Mesothelial cell of epicardium (in vitro differentiated cells): ENCODE results near the gene CD8B2. TPM values are rescaled to one million over a fixed set of nuclear protein-coding genes. Genes with fewer than 3 reads are reported as not detected.

Experiments used
- DNase-seq, 2 experiments: peaks; one replicate each; pipeline ENCODE4 v3.0.0; 2021; ENCODE audit warnings: low spot score in 2 of 2; ENCODE audit not compliant: unreplicated experiment in 2 of 2
- H3K27ac Mint-ChIP-seq: 2 replicates; pipeline ENCODE4 v1.8.0; 2021; ENCODE audit warnings: mixed read lengths
- H3K27me3 Mint-ChIP-seq: 2 replicates; pipeline ENCODE4 v1.8.0; 2021; ENCODE audit warnings: low read depth, mixed read lengths
- H3K36me3 Mint-ChIP-seq: 2 replicates; pipeline ENCODE4 v1.8.0; 2021; ENCODE audit warnings: mixed read lengths
- H3K4me1 Mint-ChIP-seq: 2 replicates; pipeline ENCODE4 v1.8.0; 2021; ENCODE audit warnings: mixed read lengths
- H3K4me3 Mint-ChIP-seq: 2 replicates; pipeline ENCODE4 v1.8.0; 2021; ENCODE audit warnings: mild to moderate bottlenecking, moderate library complexity, mixed read lengths
- H3K9me3 Mint-ChIP-seq: 2 replicates; pipeline ENCODE4 v1.8.0; 2021; ENCODE audit warnings: mixed read lengths
- CTCF ChIP-seq: fragments of 200-600 bp; sonication (generic); IDR thresholded peaks from one replicate; pipeline ENCODE4 v1.5.0; 2021; ENCODE audit warnings: antibody characterized with exemption; ENCODE audit not compliant: unreplicated experiment
- total RNA-seq: library from RNA; stranded (reverse); gene quantifications from 3 replicates; pipeline ENCODE4 v1.2.1, GENCODE V29; 2021

CD8B2 gene
- total RNA-seq, 1 donor from 2014 or later: not detected

- no peak overlapping the region for H3K27ac Mint-ChIP-seq
- no peaks in the 10 kb centered on the region for H3K36me3 Mint-ChIP-seq
- no peak for DNase-seq
- no peak overlapping the region for H3K4me3 Mint-ChIP-seq
- TF ChIP-seq CTCF: no peak
- peaks cover 3% of the 10 kb centered on the region for H3K27me3 Mint-ChIP-seq
- no peaks in the 10 kb centered on the region for H3K4me1 Mint-ChIP-seq
- H3K9me3 Mint-ChIP-seq: no peaks in the 10 kb centered on the region
Observed at GRCh38 chr2:106537791-106538191, 50.6 kb downstream of the CD8B2 start.

DNA sequence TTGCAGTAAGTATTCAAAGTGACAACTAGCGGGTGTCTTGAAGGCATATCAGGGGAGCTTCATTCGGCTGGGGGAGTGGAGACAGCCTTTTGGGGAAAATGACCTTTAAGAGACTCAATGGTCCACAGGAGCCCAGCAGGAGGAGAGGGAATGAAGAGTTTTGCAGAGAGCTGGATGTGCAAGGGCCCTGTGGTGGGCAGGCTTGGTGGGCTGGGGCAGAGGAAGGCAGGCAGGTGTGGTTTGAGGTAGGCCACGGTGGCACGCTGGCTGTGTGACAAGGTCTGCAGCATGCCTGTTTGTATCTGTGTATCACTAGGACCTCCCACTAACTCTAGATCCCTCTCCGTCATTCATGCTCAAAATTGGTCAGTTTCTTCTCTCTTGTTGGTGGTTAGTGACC lies 53.7 kb downstream of the CD8B2 start:
- TF ChIP-seq CTCF: no peak
- DNase-seq: no peak
- H3K27ac Mint-ChIP-seq: no peak overlapping the region
- H3K9me3 Mint-ChIP-seq: no peaks in the 10 kb centered on the region
- H3K36me3 Mint-ChIP-seq: no peaks in the 10 kb centered on the region
- no peak overlapping the region for H3K4me3 Mint-ChIP-seq
- H3K4me1 Mint-ChIP-seq: peaks cover 2% of the 10 kb centered on the region
- H3K27me3 Mint-ChIP-seq: peaks cover 4% of the 10 kb centered on the region

DNA sequence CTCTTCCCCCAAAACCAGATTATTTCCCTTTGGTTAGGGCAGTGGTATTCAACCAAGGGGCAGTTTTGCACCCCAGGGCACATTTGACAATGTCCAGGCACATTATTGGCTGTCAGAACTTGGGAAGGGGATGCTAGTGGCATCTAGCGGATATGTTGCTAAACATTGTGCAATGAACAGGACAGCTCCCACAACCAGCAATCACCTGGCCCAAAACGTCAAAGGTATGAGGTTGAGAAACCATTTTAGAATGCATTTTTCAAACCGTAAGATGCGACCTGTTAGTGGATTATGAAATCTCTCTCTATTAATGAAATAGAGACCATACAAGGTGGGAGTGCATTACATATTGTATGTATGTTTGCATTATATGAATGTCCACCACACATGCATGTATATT lies 54.2 kb downstream of the CD8B2 start:
- peaks cover 7% of the 10 kb centered on the region for H3K4me1 Mint-ChIP-seq
- H3K27ac Mint-ChIP-seq: no peak overlapping the region
- H3K27me3 Mint-ChIP-seq: peaks cover 4% of the 10 kb centered on the region
- TF ChIP-seq CTCF: no peak
- H3K36me3 Mint-ChIP-seq: no peaks in the 10 kb centered on the region
- no peak for DNase-seq
- H3K4me3 Mint-ChIP-seq: no peak overlapping the region
- H3K9me3 Mint-ChIP-seq: no peaks in the 10 kb centered on the region

- H3K4me3 Mint-ChIP-seq: peak overlapping the region; percentile 73
- TF ChIP-seq CTCF: peak; percentile 84
- H3K36me3 Mint-ChIP-seq: no peaks in the 10 kb centered on the region
- no peaks in the 10 kb centered on the region for H3K9me3 Mint-ChIP-seq
- peaks cover 19% of the 10 kb centered on the region for H3K4me1 Mint-ChIP-seq
- DNase-seq: peak; percentile 35 to 89
- peaks cover 4% of the 10 kb centered on the region for H3K27me3 Mint-ChIP-seq
- H3K27ac Mint-ChIP-seq: peak overlapping the region; percentile 51
Observed at GRCh38 chr2:106542746-106543359, 55.7 kb downstream of the CD8B2 start.

DNA sequence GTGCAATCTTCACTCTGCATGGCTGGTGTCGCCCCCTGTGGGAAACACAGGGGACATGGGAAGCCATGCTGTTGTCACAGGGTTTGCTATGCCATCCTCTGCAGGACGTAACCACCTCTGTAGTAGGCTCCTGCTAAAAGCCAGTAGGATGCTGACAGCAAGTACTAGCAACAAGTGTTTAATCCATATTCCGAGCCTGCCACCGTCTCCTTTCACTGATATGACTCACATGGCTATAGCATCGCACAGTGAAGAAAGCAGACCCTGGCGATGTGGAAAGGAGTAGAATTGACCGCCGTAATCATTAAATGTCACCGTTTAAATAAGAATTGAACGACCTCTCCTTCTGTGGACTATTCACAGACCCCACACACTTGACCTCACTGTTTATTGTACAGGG lies 57.8 kb downstream of the CD8B2 start:
- Mint-ChIP-seq H3K27me3 (peaks cover 4% of the 10 kb centered on the region), H3K36me3 (no peaks in the 10 kb centered on the region), H3K4me1 (peaks cover 24% of the 10 kb centered on the region), H3K4me3 (no peak overlapping the region), H3K27ac (no peak overlapping the region), H3K9me3 (no peaks in the 10 kb centered on the region)
- DNase-seq: no peak
- no peak for TF ChIP-seq CTCF
